ENCODE data around the gene CEP350. TPM values are rescaled to one million over a fixed set of nuclear protein-coding genes. Genes with fewer than 3 reads are reported as not detected.

Gene CEP350
- total and polyA plus RNA-seq, 10 of the 15 experiments (the other 5 are each of a cell fraction or from before 2014, with no cell fraction given): 5.2 to 46.0 (median 23.1) TPM

- intact Hi-C loops (cut with micrococcal nuclease; ENCODE audit: unreplicated experiment): no loop called here
- ATAC-seq: peak; percentile 54; the same call in 2 of the 3 replicates
- no peak for TF ChIP-seq POLR2AphosphoS5 (IDR thresholded peaks at IDR 0.05; ENCODE audit: low read length)
- no peak for TF ChIP-seq PRDM15 (CRISPR knock-in tag; IDR thresholded peaks at IDR 0.05)
- no peak for TF ChIP-seq RAD21 (IDR thresholded peaks at IDR 0.05; ENCODE audit: insufficient read depth, low read depth, low read length)
- no peak for TF ChIP-seq GABPA (IDR thresholded peaks at IDR 0.05; ENCODE audit: low read depth)
- TF ChIP-seq, protein P1, sequence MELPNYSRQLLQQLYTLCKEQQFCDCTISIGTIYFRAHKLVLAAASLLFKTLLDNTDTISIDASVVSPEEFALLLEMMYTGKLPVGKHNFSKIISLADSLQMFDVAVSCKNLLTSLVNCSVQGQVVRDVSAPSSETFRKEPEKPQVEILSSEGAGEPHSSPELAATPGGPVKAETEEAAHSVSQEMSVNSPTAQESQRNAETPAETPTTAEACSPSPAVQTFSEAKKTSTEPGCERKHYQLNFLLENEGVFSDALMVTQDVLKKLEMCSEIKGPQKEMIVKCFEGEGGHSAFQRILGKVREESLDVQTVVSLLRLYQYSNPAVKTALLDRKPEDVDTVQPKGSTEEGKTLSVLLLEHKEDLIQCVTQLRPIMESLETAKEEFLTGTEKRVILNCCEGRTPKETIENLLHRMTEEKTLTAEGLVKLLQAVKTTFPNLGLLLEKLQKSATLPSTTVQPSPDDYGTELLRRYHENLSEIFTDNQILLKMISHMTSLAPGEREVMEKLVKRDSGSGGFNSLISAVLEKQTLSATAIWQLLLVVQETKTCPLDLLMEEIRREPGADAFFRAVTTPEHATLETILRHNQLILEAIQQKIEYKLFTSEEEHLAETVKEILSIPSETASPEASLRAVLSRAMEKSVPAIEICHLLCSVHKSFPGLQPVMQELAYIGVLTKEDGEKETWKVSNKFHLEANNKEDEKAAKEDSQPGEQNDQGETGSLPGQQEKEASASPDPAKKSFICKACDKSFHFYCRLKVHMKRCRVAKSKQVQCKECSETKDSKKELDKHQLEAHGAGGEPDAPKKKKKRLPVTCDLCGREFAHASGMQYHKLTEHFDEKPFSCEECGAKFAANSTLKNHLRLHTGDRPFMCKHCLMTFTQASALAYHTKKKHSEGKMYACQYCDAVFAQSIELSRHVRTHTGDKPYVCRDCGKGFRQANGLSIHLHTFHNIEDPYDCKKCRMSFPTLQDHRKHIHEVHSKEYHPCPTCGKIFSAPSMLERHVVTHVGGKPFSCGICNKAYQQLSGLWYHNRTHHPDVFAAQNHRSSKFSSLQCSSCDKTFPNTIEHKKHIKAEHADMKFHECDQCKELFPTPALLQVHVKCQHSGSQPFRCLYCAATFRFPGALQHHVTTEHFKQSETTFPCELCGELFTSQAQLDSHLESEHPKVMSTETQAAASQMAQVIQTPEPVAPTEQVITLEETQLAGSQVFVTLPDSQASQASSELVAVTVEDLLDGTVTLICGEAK (IDR thresholded peaks at IDR 0.05; ENCODE audit: borderline replicate concordance): no peak
- no peak for TF ChIP-seq KLF5 (IDR thresholded peaks at IDR 0.05; ENCODE audit: partially characterized antibody)
- no peak for TF ChIP-seq RBBP5 (conservative IDR thresholded peaks at IDR 0.05)
- TF ChIP-seq REST (IDR thresholded peaks at IDR 0.05; ENCODE audit: low read depth, low read length): no peak
- no peak for TF ChIP-seq MYC (IDR thresholded peaks at IDR 0.05; ENCODE audit: insufficient read depth, insufficient read length, insufficient replicate concordance, low read length, severe bottlenecking)
- no peak for TF ChIP-seq RUNX3 (IDR thresholded peaks at IDR 0.05; ENCODE audit: low read length)
- TF ChIP-seq, protein P2, sequence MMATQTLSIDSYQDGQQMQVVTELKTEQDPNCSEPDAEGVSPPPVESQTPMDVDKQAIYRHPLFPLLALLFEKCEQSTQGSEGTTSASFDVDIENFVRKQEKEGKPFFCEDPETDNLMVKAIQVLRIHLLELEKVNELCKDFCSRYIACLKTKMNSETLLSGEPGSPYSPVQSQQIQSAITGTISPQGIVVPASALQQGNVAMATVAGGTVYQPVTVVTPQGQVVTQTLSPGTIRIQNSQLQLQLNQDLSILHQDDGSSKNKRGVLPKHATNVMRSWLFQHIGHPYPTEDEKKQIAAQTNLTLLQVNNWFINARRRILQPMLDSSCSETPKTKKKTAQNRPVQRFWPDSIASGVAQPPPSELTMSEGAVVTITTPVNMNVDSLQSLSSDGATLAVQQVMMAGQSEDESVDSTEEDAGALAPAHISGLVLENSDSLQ (IDR thresholded peaks at IDR 0.05): no peak
Observed at GRCh38 chr1:179984942-179985341, 30.3 kb downstream of the CEP350 start.

More at GRCh38 chr1:179984942-179985341, 30.3 kb downstream of the CEP350 start:
- no peak overlapping the region for H3K9ac ChIP-seq (ENCODE audit: control insufficient read depth, insufficient read depth, low read length)
- no TSS peak for BruUV-seq (replicated peaks)
- H3K4me1 ChIP-seq (ENCODE audit: control insufficient read depth, insufficient read depth, low read length): no peaks in the 10 kb centered on the region
- H3K36me3 ChIP-seq (ENCODE audit: control insufficient read depth in 2 of 2, insufficient read depth in 2 of 2, low read length in 1 of 2): peaks cover 0 to 3% of the 10 kb centered on the region in 2 experiments; a peak in 2 of 4 replicates
- no peaks in the 10 kb centered on the region for H4K20me1 ChIP-seq (ENCODE audit: control insufficient read depth, insufficient read depth)
- no peak overlapping the region for H2AFZ ChIP-seq (ENCODE audit: control insufficient read depth, low read depth, low read length)
- ChIA-PET POLR2A (interaction anchor here (0.7 kb wide), 1 partner anchor 17 kb away, joined by 3 read pairs; no protein-coding TSS in a partner anchor), RAD21 (ENCODE audit: unreplicated experiment) (interaction anchor here (1.4 kb wide), 1 partner anchor 11 kb away, joined by 3 read pairs; no protein-coding TSS in a partner anchor), CTCF (interaction anchor here (0.6 kb wide), 1 partner anchor 90 kb away, joined by 3 read pairs; no protein-coding TSS in a partner anchor), SMC1A (ENCODE audit: uncharacterized antibody, unreplicated experiment) (interaction anchor here (1.0 to 3.8 kb wide), 5 partner anchors 9 to 63 kb away, joined by 3 to 14 read pairs (median 4); no protein-coding TSS in a partner anchor)
- no peak overlapping the region for H3K27ac ChIP-seq (ENCODE audit: control insufficient read depth, insufficient read depth)
- H3K9me3 ChIP-seq (replicated peaks; ENCODE audit: control insufficient read depth, insufficient read depth, low read length): no peaks in the 10 kb centered on the region; the same call in 1 of the 3 replicates
- DNase-seq (ENCODE audit: low read depth, low spot score) (no peak), FAIRE-seq (no peak)
- no peak overlapping the region for H3K4me3 ChIP-seq
- in situ Hi-C loops (cut with MboI): loop anchor here (5.0 kb wide), 1 partner anchor 47 kb away; no protein-coding TSS in a partner anchor
- peaks cover 25% of the 10 kb centered on the region for H3K79me2 ChIP-seq (ENCODE audit: control insufficient read depth, insufficient read depth, low read length)
- no peaks in the 10 kb centered on the region for H3K27me3 ChIP-seq (replicated peaks in 1 of 2; ENCODE audit: control insufficient read depth in 2 of 2, insufficient read depth in 2 of 2, low read length in 1 of 2)
- no peak overlapping the region for H3K4me2 ChIP-seq (ENCODE audit: control insufficient read depth, insufficient read depth)

Data from GM12878 (cell line).